Cardiac fibroblast (primary cell): ENCODE measurements around the gene ZNF552.
"Not testable (repeated sequence)": the region's sequence is repeated elsewhere in the genome, so short reads cannot be mapped to it uniquely, and the experiment has no call there.

Experiments
- DNase-seq, 2 donors: peaks; one replicate each; pipeline versions ENCODE4 v3.0.0 to v3.0.0-alpha.2; 2010; ENCODE audit warnings: low read depth in 2 of 2
- H3K4me3 ChIP-seq, 2 donors: replicated peaks in 1 of 2; 1 replicate in 1 of 2; 2 replicates in 1 of 2; pipeline ENCODE4 v1.5.1; 2011; ENCODE audit warnings: low read depth in 2 of 2, low read length in 2 of 2, mild to moderate bottlenecking in 2 of 2, moderate library complexity in 1 of 2
- TF ChIP-seq, protein P1 (sequence below): IDR thresholded peaks from one replicate; pipeline ENCODE4 v1.5.1; 2011; ENCODE audit warnings: low read depth, mild to moderate bottlenecking, low read length, inconsistent platforms

Gene ZNF552

GRCh38 chr19:57818378-57818777, 3.7 kb upstream of the ZNF552 start:
- DNase-seq = no peak
- TF ChIP-seq, protein P1, sequence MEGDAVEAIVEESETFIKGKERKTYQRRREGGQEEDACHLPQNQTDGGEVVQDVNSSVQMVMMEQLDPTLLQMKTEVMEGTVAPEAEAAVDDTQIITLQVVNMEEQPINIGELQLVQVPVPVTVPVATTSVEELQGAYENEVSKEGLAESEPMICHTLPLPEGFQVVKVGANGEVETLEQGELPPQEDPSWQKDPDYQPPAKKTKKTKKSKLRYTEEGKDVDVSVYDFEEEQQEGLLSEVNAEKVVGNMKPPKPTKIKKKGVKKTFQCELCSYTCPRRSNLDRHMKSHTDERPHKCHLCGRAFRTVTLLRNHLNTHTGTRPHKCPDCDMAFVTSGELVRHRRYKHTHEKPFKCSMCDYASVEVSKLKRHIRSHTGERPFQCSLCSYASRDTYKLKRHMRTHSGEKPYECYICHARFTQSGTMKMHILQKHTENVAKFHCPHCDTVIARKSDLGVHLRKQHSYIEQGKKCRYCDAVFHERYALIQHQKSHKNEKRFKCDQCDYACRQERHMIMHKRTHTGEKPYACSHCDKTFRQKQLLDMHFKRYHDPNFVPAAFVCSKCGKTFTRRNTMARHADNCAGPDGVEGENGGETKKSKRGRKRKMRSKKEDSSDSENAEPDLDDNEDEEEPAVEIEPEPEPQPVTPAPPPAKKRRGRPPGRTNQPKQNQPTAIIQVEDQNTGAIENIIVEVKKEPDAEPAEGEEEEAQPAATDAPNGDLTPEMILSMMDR = no peak
- H3K4me3 ChIP-seq = no peak overlapping the region

DNA sequence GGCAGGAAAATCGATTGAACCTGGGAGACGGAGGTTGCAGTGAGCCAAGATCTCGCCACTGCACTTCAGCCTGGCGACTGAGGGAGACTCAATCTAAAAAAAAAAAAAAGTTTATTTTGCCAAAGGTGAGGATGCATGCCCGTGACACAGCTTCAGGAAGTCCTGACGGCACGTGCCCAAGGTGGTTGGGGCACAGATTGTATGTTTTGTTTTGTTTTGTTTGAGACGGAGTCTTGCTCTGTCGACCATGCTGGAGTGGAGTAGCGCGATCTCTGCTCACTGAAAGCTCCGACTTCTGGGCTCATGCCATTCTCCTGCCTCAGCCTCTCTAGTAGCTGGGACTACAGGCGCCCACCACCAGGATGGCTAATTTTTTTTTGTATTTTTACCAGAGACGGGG, 3.3 kb upstream of the ZNF552 start:
- TF ChIP-seq, protein P1 = no peak
- H3K4me3 ChIP-seq = no peak overlapping the region
- no peak for DNase-seq

GRCh38 chr19:57816652-57817051, 1.9 kb upstream of the ZNF552 start:
- no peak overlapping the region for H3K4me3 ChIP-seq
- DNase-seq = peak in 1 of 2 donors; percentile 19
- TF ChIP-seq, protein P1 = no peak

- TF ChIP-seq, protein P1 = no peak
- peak overlapping the region in 1 of 2 donors; percentile 95 for H3K4me3 ChIP-seq
- DNase-seq = no peak
Observed at GRCh38 chr19:57815247-57816075, 748 bp upstream of the ZNF552 start.

GRCh38 chr19:57813919-57814504, 701 bp downstream of the ZNF552 start:
- TF ChIP-seq, protein P1 = no peak
- no peak for DNase-seq
- H3K4me3 ChIP-seq = peak overlapping the region; percentile 91 to 95

DNA sequence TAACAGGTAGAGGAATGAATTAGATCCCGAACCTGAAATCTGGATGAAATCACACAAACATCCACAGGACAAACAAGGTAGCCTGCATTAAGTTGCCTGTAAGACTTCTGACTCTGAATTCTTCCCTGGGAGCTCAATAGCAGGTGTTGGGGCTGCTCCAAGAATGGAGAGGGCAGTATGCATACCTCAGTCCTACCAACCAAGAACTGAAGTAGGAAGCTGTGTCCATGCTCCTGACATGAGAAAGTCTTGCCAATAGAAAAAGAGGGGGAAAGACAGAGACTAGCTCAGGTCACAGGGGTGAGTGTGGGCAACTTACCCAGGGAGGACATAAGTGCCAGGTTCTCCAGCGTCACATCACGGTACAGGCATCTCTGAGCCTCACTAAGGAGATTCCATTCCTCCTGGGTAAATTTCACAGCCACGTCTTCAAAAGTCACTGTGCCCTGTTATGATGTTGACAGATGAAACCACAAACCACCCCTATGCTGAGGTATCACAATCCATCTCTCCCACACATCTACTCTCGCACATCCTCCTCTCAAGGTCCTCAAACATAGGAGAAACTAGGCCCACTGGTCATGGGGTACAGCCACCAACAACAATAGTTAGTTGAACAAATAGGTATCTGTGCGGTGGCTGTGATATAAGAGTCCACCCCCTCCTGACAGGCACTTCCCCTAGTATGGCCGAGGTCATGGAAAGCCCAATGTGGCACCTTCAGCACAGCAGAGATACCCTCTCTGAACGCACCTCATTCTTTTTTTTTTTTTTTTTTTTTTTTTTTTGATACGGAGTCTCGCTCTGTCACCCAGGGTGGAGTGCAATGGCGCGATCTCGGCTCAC, 1.5 kb downstream of the ZNF552 start:
- H3K4me3 ChIP-seq, DNase-seq: not testable (repeated sequence)

DNA sequence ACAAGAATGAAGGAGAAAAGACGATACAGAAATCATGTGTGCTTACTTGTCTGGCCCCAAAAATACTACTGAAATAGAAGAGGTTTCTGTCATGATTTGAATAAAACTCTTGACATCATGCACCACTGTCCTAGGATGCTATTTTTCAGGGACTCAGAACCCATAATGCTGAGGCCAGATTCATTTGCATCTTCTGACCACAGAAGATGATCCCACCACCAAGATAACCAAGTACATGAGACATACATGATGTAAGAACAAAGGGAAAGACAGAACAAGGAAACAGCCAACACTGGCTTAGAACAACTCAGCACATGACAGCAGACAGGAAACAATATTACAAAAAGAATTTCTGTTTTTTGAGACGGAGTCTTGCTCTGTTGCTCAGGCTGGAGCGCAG, 2.5 kb downstream of the ZNF552 start:
- H3K4me3 ChIP-seq = no peak overlapping the region
- TF ChIP-seq, protein P1 = no peak

DNA sequence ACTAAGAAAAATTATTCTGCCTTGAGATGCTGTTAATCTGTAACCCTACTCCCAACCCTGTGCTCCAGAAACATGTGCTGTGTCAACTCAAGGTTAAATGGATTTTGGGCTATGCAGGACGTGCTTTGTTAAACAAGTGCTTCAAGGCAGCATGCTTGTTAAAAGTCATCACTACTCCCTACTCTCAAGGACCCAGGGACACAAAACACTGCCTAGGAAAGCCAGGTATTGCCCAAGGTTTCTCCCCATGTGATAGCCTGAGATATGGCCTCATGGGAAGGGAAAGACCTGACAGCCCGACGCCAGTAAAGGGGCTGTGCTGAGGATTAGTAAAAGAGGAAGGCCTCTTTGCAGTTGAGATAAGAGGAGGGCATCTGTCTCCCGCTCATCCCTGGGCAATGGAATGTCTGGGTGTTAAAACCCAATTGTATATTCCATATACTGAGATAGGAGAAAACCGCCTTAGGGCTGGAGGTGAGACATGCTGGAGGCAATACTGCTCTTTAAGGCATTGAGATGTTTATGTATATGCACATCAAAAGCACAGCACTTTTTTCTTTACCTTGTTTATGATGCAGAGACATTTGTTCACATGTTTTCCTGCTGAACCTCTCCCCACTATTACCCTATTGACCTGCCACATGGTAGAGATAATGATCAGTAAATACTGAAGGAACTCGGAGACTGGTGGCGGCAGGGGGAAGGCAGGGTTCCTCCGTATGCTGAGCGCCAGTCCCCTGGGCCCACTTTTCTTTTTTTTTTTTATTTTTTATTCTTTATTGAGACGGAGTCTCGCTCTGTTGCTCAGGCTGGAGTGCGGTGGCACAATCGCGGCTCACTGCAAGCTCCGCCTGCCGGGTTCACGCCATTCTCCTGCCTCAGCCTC, 4.1 kb downstream of the ZNF552 start:
- DNase-seq = not testable (repeated sequence)

More for the DNA sequence above, 2.5 kb downstream of the ZNF552 start:
- DNase-seq = no peak

More for the DNA sequence above, 4.1 kb downstream of the ZNF552 start:
- H3K4me3 ChIP-seq = not testable (repeated sequence)
